B cell (primary cell): Measurements from ENCODE around the gene WDR18. TPM values are rescaled to one million over a fixed set of nuclear protein-coding genes. Genes with fewer than 3 reads are reported as not detected.

Experiments
- ATAC-seq: fragments of 200-7000 bp; cut with Tn5 transposase; one replicate; pipeline ENCODE4 v1.10.0; 2021; ENCODE audit warnings: low read depth, mild to moderate bottlenecking, moderate number of reproducible peaks, moderate library complexity
- CTCF ChIA-PET: fragments of 350-600 bp; sonication (Branson Sonifier 250); formaldehyde crosslinking; loops from one replicate; lab custom pipeline; 2021; ENCODE audit warnings: antibody characterized with exemption, inconsistent platforms; lab: Charles Lee
- POLR2A ChIA-PET: fragments of 350-600 bp; sonication (Branson Sonifier 250); formaldehyde crosslinking; loops from one replicate; lab custom pipeline; 2021; ENCODE audit warnings: antibody characterized with exemption; lab: Charles Lee
- DNase-seq: peaks from one replicate; pipeline ENCODE4 v3.0.0; 2013
- H2AFZ ChIP-seq: 2 replicates; pipeline ENCODE4 v1.6.1; 2012; ENCODE audit warnings: mild to moderate bottlenecking, low read depth, low read length; ENCODE audit not compliant: insufficient read depth, poor library complexity, severe bottlenecking
- H3K27ac ChIP-seq, 2 donors: 1 replicate in 1 of 2; 2 replicates in 1 of 2; pipeline ENCODE4 v1.5.1; 2012 to 2013; ENCODE audit warnings: low read length in 2 of 2, mild to moderate bottlenecking in 2 of 2, moderate library complexity in 1 of 2
- H3K27me3 ChIP-seq, 4 experiments: fragments of 200-600 bp in 1 of 4; sonication (generic) in 1 of 4; replicated peaks in 1 of 4; 1 replicate in 2 of 4; 2 replicates in 2 of 4; pipeline versions ENCODE4 v1.6.1 to v1.7.0; 2013 to 2016; ENCODE audit warnings: low read length in 3 of 4, mild to moderate bottlenecking in 2 of 4, mixed read lengths in 1 of 4, moderate library complexity in 1 of 4; ENCODE audit not compliant: insufficient read depth in 4 of 4, control insufficient read depth in 3 of 4; ENCODE audit errors: control extremely low read depth in 1 of 4
- H3K36me3 ChIP-seq, 2 experiments: replicated peaks in 1 of 2; 1 replicate in 1 of 2; 2 replicates in 1 of 2; pipeline versions ENCODE4 v1.6.1 to v1.7.1; 2013; ENCODE audit warnings: low read length in 1 of 2; ENCODE audit not compliant: insufficient read depth in 2 of 2, control insufficient read depth in 1 of 2; ENCODE audit errors: control extremely low read depth in 1 of 2, extremely low read depth in 1 of 2
- H3K4me1 ChIP-seq, 2 donors: fragments of 200-600 bp in 1 of 2; sonication (generic) in 1 of 2; 1 replicate in 1 of 2; 2 replicates in 1 of 2; pipeline versions ENCODE4 v1.5.1 to v1.6.1; 2013 to 2017; ENCODE audit warnings: low read length in 2 of 2; ENCODE audit not compliant: control insufficient read depth in 2 of 2, insufficient read depth in 2 of 2
- H3K4me2 ChIP-seq: replicated peaks from 2 replicates; pipeline ENCODE3; 2012; ENCODE audit warnings: mild to moderate bottlenecking, low read depth, low read length; ENCODE audit not compliant: poor library complexity, severe bottlenecking
- H3K4me3 ChIP-seq, 5 experiments: fragments of 200-600 bp in 1 of 5; sonication (generic) in 1 of 5; 1 replicate in 3 of 5; 2 replicates in 2 of 5; pipeline versions ENCODE4 v1.5.1 to v1.7.0; 2011 to 2016; ENCODE audit warnings: low read length in 4 of 5, mild to moderate bottlenecking in 4 of 5, low read depth in 2 of 5, control low read depth in 1 of 5, moderate library complexity in 1 of 5; ENCODE audit not compliant: insufficient read depth in 1 of 5; ENCODE audit errors: control extremely low read depth in 1 of 5, extremely low read depth in 1 of 5
- H3K79me2 ChIP-seq: fragments of 200-600 bp; sonication (generic); one replicate; pipeline ENCODE4 v1.6.0; 2016; ENCODE audit warnings: low read length; ENCODE audit not compliant: control insufficient read depth, insufficient read depth
- H3K9ac ChIP-seq: fragments of 200-600 bp; sonication (generic); 2 replicates; pipeline ENCODE4 v1.6.1; 2017; ENCODE audit warnings: mild to moderate bottlenecking, low read length, moderate library complexity
- H3K9me3 ChIP-seq, 3 donors: one replicate each; pipeline versions ENCODE4 v1.6.1 to v1.7.1; 2013; ENCODE audit warnings: low read length in 2 of 3; ENCODE audit not compliant: control insufficient read depth in 2 of 3, insufficient read depth in 1 of 3; ENCODE audit errors: control extremely low read depth in 1 of 3
- H4K20me1 ChIP-seq: 2 replicates; pipeline ENCODE4 v1.6.0; 2012; ENCODE audit warnings: mild to moderate bottlenecking, low read length; ENCODE audit not compliant: insufficient read depth, control insufficient read depth, poor library complexity, severe bottlenecking
- H3K27ac Mint-ChIP-seq: one replicate; pipeline ENCODE4 v1.8.0; 2021; ENCODE audit warnings: mixed read lengths
- H3K27me3 Mint-ChIP-seq: one replicate; pipeline ENCODE4 v1.8.0; 2021; ENCODE audit warnings: mixed read lengths
- H3K4me1 Mint-ChIP-seq: one replicate; pipeline ENCODE4 v1.8.0; 2021; ENCODE audit warnings: mixed read lengths
- H3K4me3 Mint-ChIP-seq: one replicate; pipeline ENCODE4 v1.8.0; 2021; ENCODE audit warnings: mixed read lengths
- H3K9me3 Mint-ChIP-seq: one replicate; pipeline ENCODE4 v1.8.0; 2022; ENCODE audit warnings: mixed read lengths; ENCODE audit not compliant: insufficient read depth
- EZH2 ChIP-seq: IDR thresholded peaks from 2 replicates; pipeline ENCODE4 v1.6.1; 2012; ENCODE audit warnings: borderline replicate concordance, low read depth, mild to moderate bottlenecking, moderate library complexity, low read length; ENCODE audit not compliant: insufficient read depth, poor library complexity, severe bottlenecking
- WGBS: methylation state at CpG from one replicate; pipeline ENCODE4 v1.1.5; 2013; ENCODE audit warnings: missing lambda C conversion rate; ENCODE audit not compliant: insufficient coverage; 5-methylcytosine and 5-hydroxymethylcytosine counted together
- intact Hi-C: fragments of 100-400 bp; cut with micrococcal nuclease; formaldehyde crosslinking; loops from one replicate; pipeline ENCODE4 v1.10.0; 2022
- polyA plus RNA-seq: library from polyadenylated mRNA; depleted of rRNA; stranded (reverse); fragments of >200 nt; gene quantifications from 2 replicates; pipeline ENCODE4 v1.2.3, GENCODE V29; 2012
- total RNA-seq, 2 donors: library from RNA; stranded (reverse); fragments of 120-200 nt in 1 of 2; gene quantifications; 1 replicate in 1 of 2; 2 replicates in 1 of 2; pipeline versions ENCODE4 v1.2.3 to v1.2.4, GENCODE V29; 2013 to 2022
- TF ChIP-seq, protein P1 (sequence below): fragments of 200-600 bp; IDR thresholded peaks from one replicate; pipeline ENCODE4 v1.8.0; 2022; ENCODE audit warnings: antibody characterized with exemption, mild to moderate bottlenecking

Gene WDR18
- total and polyA plus RNA-seq, 2 donors (not counting 1 experiment from before 2014, with no cell fraction given), result 48.5 to 60.5 TPM

DNA sequence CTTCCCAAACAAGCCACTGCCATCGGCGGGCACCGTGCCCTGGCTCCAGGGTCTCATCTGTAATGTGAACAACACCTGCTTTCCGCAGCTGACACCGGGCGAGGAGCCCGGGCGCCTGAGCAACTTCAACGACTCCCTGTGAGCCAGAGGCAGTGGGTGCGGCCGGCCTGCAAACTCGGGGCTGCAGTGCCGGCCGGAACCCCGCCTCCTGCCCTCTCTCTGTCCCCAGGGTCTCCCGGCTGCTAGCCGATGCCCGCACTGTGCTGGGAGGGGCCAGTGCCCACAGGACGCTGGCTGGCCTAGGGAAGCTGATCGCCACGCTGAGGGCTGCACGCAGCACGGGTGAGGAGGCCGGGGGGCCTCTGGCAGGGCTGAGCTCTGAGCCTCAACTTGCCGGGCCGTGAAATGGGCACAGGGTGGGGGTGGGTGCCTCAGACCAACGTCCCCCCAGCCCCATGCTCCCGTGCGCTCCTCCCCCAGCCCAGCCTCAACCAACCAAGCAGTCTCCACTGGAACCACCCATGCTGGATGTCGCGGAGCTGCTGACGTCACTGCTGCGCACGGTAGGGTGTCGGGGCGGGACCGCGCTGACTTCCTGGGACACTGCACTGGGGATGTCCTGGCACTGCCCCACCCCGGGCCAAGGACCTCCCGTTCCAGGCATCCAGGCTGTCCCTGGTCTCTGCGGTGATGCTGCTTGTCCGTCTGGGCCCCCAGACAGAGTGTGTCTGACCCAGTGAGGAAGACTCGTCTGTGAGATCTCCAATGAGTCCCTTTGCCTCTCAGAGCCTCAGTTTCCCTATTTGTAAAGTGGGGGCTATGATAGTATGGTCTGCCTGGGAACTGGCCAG lies 57.9 kb downstream of the WDR18 start:
- Histone ChIP-seq H3K4me3 (peak overlapping the region in 1 of 5 experiments; percentile 75), H3K4me2 (peak overlapping the region; percentile 92), H4K20me1 (peaks cover 65% of the 10 kb centered on the region), H3K27ac (no peak overlapping the region), H3K9ac (no peak overlapping the region), H3K27me3 (no peaks in the 10 kb centered on the region), H3K9me3 (peaks cover 0 to 4% (median 0%) of the 10 kb centered on the region in 3 donors), H3K36me3 (peaks cover 0 to 49% of the 10 kb centered on the region in 2 experiments), H3K79me2 (peaks cover 53% of the 10 kb centered on the region), H2AFZ (no peak overlapping the region), H3K4me1 (peaks cover 31 to 57% of the 10 kb centered on the region in 2 donors)
- Mint-ChIP-seq H3K27me3 (no peaks in the 10 kb centered on the region), H3K9me3 (no peaks in the 10 kb centered on the region), H3K4me1 (peaks cover 44% of the 10 kb centered on the region), H3K4me3 (peak overlapping the region; percentile 19), H3K27ac (no peak overlapping the region)
- ATAC-seq (no peak), DNase-seq (no peak)
- TF ChIP-seq, protein P1, sequence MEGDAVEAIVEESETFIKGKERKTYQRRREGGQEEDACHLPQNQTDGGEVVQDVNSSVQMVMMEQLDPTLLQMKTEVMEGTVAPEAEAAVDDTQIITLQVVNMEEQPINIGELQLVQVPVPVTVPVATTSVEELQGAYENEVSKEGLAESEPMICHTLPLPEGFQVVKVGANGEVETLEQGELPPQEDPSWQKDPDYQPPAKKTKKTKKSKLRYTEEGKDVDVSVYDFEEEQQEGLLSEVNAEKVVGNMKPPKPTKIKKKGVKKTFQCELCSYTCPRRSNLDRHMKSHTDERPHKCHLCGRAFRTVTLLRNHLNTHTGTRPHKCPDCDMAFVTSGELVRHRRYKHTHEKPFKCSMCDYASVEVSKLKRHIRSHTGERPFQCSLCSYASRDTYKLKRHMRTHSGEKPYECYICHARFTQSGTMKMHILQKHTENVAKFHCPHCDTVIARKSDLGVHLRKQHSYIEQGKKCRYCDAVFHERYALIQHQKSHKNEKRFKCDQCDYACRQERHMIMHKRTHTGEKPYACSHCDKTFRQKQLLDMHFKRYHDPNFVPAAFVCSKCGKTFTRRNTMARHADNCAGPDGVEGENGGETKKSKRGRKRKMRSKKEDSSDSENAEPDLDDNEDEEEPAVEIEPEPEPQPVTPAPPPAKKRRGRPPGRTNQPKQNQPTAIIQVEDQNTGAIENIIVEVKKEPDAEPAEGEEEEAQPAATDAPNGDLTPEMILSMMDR, result no peak
- no peak for TF ChIP-seq EZH2
- ChIA-PET POLR2A (interaction anchor here (1.0 to 6.8 kb wide), 6 partner anchors 14 to 48 kb away, joined by 5 to 91 read pairs (median 8); partner anchors contain the start of genes CNN2 and RNU6-2), CTCF (interaction anchor here (1.2 to 1.5 kb wide), 3 partner anchors 13 to 23 kb away, joined by 3 to 4 read pairs (median 4); no protein-coding TSS in a partner anchor)
- intact Hi-C loops, result no loop called here
- 94% methylated on average over 41 of the region's 43 CpGs for WGBS
